Stimulated activated CD4-positive, alpha-beta T cell treated with anti-CD3 and anti-CD28 coated beads, Interleukin-4, amount 100 ng/mL, for 24 hours (primary cell): ENCODE measurements around the gene KPNA1.

Experiments used
- DNase-seq: peaks from one replicate; pipeline ENCODE4 v3.0.0-alpha.2; 2020

Gene KPNA1

DNA sequence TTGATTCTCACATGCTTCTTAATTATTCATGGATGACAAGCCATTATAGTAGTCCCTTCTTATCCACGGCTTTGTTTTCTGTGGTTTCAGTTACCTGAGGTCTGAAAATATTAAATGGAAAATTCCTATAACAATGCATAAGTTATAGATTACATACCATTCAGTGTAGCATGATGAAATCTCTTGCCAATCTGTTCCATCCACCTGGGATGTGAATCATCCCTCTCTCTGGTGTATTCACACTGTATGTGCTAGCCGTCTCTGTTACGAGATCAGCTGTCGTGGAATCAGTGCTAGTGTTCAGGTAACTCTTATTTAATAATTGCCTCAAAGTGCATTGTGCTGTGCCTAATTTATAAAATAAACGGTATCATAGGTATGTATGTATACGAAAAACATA, 104.1 kb downstream of the KPNA1 start:
- no peak for DNase-seq

DNA sequence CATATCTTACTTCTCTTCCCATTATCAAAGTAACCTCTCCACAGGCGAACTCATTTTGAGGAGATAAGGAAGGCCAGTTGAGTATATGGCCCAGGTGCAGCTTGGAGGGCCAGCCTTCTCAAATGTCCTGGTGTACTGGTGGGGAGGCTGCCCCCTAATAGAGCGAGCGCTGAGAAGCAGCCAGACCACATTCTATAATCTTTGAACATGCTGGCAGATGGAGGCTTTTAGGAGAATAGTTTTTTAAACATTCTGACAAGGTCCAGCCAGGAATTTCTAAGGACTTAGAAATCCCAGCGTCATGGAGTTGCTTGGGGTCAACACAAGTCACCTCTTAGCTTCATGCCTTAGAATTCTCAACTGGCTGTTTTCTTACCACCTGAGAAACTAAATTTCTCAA, 104.6 kb downstream of the KPNA1 start:
- DNase-seq: no peak

DNA sequence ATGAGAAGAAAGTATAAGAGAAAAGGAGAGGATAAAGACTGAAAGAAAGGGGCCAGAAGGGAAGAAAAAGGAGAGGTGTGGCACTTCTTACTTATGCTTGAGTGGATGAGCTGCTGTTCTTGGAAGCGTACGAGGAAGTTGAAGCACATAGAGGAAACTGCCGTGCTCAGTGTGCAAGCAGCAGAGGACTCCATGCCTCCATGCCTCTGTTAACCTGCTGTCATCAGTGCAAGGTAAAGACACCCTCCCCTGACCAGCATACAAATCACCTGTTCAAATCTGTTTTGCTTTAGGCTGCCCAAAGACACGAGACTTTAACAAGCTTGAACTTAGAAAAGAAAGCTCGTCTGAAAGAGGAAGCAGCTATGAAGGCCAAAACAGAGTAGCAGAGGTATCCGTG, 105.3 kb downstream of the KPNA1 start:
- no peak for DNase-seq

DNA sequence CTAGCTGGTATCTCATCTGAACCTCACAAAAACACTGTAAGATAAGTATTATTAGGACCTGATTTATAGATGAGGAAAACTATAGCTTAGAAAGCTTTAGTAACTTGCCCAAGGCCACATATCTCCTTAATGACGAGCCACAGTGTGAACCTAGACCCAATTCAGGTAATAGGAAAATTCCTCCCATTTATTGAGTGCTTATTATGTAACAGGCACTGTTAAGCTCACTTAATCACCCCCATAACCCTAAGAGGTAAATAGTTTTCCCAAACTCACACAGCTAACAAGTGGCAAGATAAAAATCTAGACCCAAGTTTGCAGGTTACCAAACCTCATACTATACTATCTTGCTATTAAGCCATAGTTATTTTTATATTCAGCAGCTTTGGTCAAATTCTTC, 106.8 kb downstream of the KPNA1 start:
- DNase-seq: no peak

DNA sequence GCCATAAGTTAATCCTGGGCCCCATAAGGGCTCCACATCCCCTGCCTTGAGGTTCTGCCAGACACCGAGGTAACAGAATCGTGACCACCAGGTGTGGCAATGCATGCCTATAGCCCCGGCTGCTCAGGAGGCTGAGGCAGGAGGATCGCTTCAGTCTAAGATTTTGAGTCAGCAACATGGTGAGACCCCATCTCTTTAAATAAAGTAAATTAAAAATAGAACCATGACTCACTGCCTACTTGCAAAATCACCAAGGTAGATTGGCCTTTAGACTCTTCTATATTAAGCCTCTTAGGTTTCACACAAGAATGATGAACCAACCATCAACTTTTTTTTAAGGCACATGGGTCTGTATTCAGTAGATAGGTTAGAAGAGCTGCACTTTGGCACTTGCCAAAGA, 108.5 kb downstream of the KPNA1 start:
- no peak for DNase-seq

- DNase-seq: no peak
Measured at GRCh38 chr3:122405015-122405414, 109.7 kb downstream of the KPNA1 start.

- no peak for DNase-seq
Measured at GRCh38 chr3:122403489-122403888, 111.2 kb downstream of the KPNA1 start.

- DNase-seq: no peak
Measured at GRCh38 chr3:122398920-122399319, 115.8 kb downstream of the KPNA1 start.

- no peak for DNase-seq
Measured at GRCh38 chr3:122397201-122397600, 117.5 kb downstream of the KPNA1 start.

GRCh38 chr3:122396511-122396910, 118.2 kb downstream of the KPNA1 start:
- DNase-seq: no peak

GRCh38 chr3:122395582-122395981, 119.2 kb downstream of the KPNA1 start:
- no peak for DNase-seq

DNA sequence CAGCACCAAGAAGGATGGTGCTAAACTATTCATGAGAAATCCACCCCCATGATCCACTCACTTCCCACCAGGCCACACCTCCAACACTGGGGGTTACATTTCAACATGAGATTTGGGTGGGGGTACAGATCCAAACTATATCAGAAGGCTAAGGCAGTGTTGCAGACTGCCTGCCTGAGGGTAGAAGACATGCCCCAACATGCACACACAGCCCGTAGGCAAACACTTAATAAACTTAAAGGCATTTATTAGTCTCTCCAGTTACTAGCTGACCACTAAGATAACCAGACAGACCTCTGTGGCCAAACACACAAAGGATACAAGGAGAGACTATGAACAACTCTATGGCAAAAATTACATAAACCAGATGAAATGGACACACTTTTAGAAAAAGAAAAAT, 120.6 kb downstream of the KPNA1 start:
- no peak for DNase-seq

GRCh38 chr3:122392868-122393844, 121.6 kb downstream of the KPNA1 start:
- DNase-seq: peak; percentile 25

DNA sequence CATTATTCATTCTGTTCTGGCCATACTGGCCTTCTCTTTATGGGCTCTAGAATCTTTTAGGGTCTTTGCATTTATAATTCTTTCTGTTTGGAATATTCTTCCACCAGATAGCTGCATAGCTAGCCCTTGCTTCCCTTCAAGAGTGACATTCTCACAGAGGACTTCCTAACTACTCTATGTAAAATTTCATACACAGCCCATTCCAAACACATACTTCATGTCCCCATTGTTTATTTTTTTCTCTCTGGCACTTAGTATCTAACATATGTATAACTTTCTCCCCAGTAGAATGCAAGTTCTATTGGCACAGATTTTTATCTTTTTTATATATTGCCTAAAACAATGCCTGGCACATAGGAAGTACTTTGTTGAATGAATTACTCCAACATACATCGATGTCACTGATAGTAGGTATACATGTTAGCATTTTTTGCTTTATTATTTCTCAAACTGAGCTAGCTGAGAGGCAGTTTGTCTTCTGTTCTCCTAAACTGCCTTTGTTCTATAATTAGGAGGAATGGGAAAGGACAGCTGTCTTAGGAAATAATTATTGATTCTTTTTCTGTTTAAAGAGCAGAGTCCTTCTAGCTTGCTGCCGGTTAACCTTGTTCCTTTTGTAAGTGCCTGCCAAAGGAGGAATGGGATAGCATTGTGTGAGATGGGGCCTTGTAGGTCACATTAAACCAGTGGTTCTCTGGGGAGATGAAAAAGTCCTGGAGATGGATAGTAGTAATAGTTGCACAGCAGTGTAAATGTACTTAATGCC, 122.9 kb downstream of the KPNA1 start:
- DNase-seq: no peak

GRCh38 chr3:122390665-122391064, 124.1 kb downstream of the KPNA1 start:
- no peak for DNase-seq

DNA sequence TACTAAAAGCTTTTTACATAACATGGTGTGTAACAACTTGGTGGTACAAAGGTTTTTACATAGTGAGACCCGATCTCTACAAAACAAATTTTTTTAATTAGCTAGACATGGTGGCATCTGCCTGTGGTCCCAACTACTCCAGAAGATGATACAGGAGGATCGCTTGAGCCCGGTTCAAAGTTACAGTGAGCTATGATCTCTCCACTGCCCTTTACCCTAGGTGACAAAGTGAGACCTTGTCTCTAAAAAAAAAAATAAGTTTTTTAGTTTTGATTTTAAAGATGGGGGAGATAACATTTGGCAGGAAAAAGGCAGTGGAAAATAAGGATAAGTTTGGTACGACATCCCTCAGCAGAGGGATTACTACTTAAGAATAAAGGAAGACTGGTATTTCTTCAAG, 124.8 kb downstream of the KPNA1 start:
- DNase-seq: no peak

- DNase-seq: no peak
Measured at GRCh38 chr3:122389197-122389596, 125.5 kb downstream of the KPNA1 start.

GRCh38 chr3:122387709-122388108, 127.0 kb downstream of the KPNA1 start:
- no peak for DNase-seq

- peak; percentile 93 for DNase-seq
Measured at GRCh38 chr3:122383771-122384697, 130.7 kb downstream of the KPNA1 start, which contains the start of gene FAM162A. TSS of gene FAM162A (plus strand) at chr3:122384182. CDS start at chr3:122384266, 84 bp downstream.

DNA sequence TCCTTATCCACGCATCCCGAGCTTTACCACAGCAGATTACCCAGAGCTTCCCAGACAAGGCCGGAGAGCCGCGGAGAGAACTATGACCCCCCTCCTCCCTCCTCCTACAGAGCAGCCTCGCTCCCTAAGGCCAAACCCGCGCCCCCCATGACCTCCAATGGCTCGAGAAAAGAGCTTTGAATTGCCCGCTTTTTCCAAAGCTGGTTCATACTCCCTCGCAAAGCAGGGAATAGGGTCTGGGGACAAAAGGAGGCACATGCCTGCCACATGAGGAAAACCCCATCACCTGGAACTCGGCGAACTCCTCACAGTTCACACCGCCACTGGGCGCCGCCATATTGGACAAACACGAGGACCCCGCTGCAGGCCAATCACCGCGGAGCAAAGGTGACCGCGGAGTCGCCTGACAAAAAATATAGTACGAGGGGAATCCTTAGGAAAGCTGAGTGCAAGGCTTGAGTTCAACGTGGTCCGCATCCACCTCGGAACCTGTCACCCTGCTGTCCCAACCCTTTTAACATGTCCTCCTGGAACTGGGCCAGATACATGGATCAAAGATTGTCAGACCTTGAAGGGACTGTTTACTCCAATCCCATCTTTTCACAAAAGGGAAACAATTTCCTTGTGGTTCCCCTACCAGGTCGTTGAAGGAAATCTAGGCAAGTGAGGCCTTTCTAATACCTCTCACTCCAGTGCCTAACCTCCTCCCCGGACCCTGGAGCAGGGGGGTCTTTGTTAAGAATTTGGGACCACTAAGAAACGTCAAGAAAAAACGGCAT, 131.7 kb downstream of the KPNA1 start, which contains the start of gene MIX23:
Gene MIX23, minus strand, starts transcription at position 344 of the 779 bp plus-strand sequence. Its CDS starts 7 bp downstream, at position 337.
- DNase-seq: peak; percentile 90

GRCh38 chr3:122377975-122378374, 136.8 kb downstream of the KPNA1 start:
- DNase-seq: no peak

DNA sequence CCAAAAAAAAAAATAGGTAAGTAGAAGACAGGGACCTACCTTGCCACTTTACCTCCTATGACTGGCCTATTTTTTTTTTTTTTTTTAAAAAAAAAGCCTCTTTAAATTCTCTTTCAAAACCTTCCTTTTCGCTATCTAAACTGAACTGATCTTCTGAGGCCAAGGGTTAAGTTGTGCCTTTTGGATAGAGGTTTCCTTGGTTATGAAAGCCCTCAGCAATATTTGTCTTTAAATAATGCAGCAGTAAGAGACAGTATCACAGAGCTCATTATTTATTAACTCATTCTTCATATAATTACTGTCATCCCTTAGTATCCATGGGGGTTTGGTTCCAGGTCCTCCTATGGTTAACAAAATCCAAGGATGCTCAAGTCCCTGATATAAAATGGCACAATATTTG, 140.7 kb downstream of the KPNA1 start:
- no peak for DNase-seq
